ENCODE measurements around the gene HSD3B1.
A peak's percentile ranks its signal among the peaks of the same experiment; 100 is the strongest.

The HSD3B1 gene

GRCh38 chr1:119489201-119489600, 17.8 kb upstream of the HSD3B1 start:
- no peak overlapping the region for H3K4me3 ChIP-seq (ENCODE audit: low read depth, low read length)
- TF ChIP-seq, protein P1, sequence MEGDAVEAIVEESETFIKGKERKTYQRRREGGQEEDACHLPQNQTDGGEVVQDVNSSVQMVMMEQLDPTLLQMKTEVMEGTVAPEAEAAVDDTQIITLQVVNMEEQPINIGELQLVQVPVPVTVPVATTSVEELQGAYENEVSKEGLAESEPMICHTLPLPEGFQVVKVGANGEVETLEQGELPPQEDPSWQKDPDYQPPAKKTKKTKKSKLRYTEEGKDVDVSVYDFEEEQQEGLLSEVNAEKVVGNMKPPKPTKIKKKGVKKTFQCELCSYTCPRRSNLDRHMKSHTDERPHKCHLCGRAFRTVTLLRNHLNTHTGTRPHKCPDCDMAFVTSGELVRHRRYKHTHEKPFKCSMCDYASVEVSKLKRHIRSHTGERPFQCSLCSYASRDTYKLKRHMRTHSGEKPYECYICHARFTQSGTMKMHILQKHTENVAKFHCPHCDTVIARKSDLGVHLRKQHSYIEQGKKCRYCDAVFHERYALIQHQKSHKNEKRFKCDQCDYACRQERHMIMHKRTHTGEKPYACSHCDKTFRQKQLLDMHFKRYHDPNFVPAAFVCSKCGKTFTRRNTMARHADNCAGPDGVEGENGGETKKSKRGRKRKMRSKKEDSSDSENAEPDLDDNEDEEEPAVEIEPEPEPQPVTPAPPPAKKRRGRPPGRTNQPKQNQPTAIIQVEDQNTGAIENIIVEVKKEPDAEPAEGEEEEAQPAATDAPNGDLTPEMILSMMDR (IDR thresholded peaks at IDR 0.05; ENCODE audit: low read depth, low read length, missing control alignments), result no peak
- DNase-seq (ENCODE audit: low read depth), result no peak

- DNase-seq (ENCODE audit: low read depth), result no peak
- TF ChIP-seq, protein P1 (IDR thresholded peaks at IDR 0.05; ENCODE audit: low read depth, low read length, missing control alignments), result no peak
- no peak overlapping the region for H3K4me3 ChIP-seq (ENCODE audit: low read depth, low read length)
Observed at GRCh38 chr1:119490925-119491324, 16.1 kb upstream of the HSD3B1 start.

GRCh38 chr1:119492763-119493162, 14.2 kb upstream of the HSD3B1 start:
- no peak for DNase-seq (ENCODE audit: low read depth)
- TF ChIP-seq, protein P1 (IDR thresholded peaks at IDR 0.05; ENCODE audit: low read depth, low read length, missing control alignments), result no peak
- no peak overlapping the region for H3K4me3 ChIP-seq (ENCODE audit: low read depth, low read length)

GRCh38 chr1:119504831-119505230, 2.2 kb upstream of the HSD3B1 start:
- H3K4me3 ChIP-seq (ENCODE audit: low read depth, low read length), result no peak overlapping the region
- peak; percentile 2 for DNase-seq (ENCODE audit: low read depth)
- TF ChIP-seq, protein P1 (IDR thresholded peaks at IDR 0.05; ENCODE audit: low read depth, low read length, missing control alignments), result no peak

GRCh38 chr1:119510046-119510445, 3.0 kb downstream of the HSD3B1 start:
- DNase-seq (ENCODE audit: low read depth), result no peak
- TF ChIP-seq, protein P1 (IDR thresholded peaks at IDR 0.05; ENCODE audit: low read depth, low read length, missing control alignments), result no peak
- H3K4me3 ChIP-seq (ENCODE audit: low read depth, low read length), result no peak overlapping the region

DNA sequence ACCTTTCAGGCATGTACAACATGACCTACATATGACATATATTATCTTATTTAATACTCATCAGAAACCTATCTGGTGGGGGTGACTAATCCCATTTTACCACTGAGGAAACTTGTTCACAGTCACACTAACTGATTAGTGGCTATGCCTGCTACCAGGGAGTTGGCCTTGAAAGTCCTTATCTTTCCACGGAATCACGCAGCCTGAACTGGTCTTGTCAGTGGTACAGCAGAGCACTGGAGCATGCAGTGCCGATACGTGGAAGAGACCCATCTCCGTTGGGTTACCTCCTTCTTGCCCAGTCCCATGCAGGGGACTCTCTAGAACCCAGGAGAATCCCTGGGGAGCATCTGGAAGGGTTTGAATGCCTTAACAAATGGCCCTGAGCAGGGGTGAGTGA, 8.2 kb downstream of the HSD3B1 start:
- DNase-seq (ENCODE audit: low read depth), result no peak
- H3K4me3 ChIP-seq (ENCODE audit: low read depth, low read length), result no peak overlapping the region
- TF ChIP-seq, protein P1 (IDR thresholded peaks at IDR 0.05; ENCODE audit: low read depth, low read length, missing control alignments), result no peak

DNA sequence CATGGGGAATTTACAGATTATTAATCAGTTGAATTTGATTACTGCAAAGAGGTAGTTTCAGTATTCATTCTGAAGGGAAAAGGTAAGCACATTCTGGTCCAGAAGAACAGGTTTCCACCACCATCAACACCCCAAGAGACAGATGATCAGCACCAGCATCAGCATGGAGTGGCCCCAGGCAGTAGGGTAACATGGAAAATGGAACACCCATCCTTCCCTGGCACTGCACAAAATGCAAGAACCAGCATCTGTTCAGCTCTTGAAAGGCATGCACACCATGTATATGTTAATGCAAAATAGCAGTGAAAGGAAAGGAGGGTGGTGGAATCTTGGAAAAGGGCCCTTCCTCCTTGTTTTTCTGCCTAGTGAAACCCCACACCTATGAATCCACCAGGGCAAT, 9.2 kb downstream of the HSD3B1 start:
- DNase-seq (ENCODE audit: low read depth), result no peak
- TF ChIP-seq, protein P1 (IDR thresholded peaks at IDR 0.05; ENCODE audit: low read depth, low read length, missing control alignments), result no peak
- no peak overlapping the region for H3K4me3 ChIP-seq (ENCODE audit: low read depth, low read length)
